GM18508 (cell line): ENCODE measurements around the gene ZNF804B.

Source experiments
- ATAC-seq: cut with Tn5 transposase; IDR thresholded peaks from one replicate; pipeline ENCODE4 v1.9.1; 2021; ENCODE audit warnings: moderate number of reproducible peaks; ENCODE audit not compliant: insufficient read depth, unreplicated experiment

Gene ZNF804B

DNA sequence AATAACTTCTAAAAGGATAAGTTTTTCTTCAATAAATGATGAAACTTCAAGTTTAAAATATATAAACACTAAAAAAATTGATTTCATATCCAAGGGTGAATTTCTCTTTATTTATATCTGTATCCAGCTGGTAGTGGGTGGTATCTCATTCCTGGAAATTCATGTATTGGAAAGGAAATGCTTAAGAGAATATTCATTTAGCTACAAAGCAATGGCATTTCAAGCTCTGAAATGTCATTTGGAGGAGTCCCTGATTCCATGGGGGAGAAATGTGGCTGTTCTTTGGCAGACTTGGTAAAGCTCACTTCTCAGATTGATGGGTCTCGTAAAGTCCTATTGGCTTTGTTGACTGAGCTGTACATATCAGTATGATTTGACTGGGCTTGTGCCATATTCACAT, 192.3 kb downstream of the ZNF804B start:
- no peak for ATAC-seq

GRCh38 chr7:88964418-88964817, 204.9 kb downstream of the ZNF804B start:
- ATAC-seq, result no peak

GRCh38 chr7:88965371-88965770, 205.9 kb downstream of the ZNF804B start:
- no peak for ATAC-seq

DNA sequence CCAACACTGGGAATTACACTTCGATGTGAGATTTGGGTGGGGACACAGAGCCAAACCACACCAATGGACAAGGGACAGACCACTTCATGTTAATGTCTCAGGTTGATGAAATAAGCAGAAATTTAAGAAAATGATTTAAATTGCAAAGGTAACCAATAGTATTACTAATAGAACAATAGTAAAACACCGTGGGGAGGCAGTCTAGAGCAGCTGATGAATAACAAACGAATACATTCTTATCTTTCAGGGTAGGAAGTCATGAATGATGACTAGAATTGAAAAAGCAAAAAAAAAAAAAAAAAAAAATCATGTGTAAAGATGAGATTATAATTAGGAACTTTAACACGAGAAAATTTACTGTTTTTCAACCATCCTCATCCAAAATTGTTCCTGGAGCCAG, 207.9 kb downstream of the ZNF804B start:
- ATAC-seq, result no peak

GRCh38 chr7:88969167-88969566, 209.7 kb downstream of the ZNF804B start:
- no peak for ATAC-seq

- no peak for ATAC-seq
Observed at GRCh38 chr7:88985295-88985694, 225.8 kb downstream of the ZNF804B start.

DNA sequence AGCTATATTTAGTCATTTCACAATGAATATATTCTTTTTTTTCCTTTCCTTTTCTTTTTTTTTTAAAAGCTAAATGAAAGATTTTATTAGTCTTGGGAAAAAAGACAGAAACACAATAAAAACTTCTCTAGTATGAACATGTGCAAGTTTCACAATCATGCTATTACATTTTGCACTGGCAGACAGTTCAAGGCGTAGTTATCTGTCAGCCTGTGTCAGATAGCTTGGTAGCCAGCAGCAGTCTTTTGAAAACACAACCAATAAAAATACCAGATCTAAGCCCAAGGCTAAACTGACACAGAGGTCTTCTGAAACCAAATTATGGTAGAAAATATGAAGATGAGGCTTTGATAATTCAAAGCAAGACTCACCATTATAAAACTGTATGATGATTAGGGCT, 241.8 kb downstream of the ZNF804B start:
- ATAC-seq, result no peak

- ATAC-seq, result peak; percentile 78
Observed at GRCh38 chr7:89002981-89003956, 243.8 kb downstream of the ZNF804B start.

GRCh38 chr7:89012016-89012415, 252.5 kb downstream of the ZNF804B start:
- ATAC-seq, result no peak

GRCh38 chr7:89017695-89018094, 258.2 kb downstream of the ZNF804B start:
- ATAC-seq, result no peak

DNA sequence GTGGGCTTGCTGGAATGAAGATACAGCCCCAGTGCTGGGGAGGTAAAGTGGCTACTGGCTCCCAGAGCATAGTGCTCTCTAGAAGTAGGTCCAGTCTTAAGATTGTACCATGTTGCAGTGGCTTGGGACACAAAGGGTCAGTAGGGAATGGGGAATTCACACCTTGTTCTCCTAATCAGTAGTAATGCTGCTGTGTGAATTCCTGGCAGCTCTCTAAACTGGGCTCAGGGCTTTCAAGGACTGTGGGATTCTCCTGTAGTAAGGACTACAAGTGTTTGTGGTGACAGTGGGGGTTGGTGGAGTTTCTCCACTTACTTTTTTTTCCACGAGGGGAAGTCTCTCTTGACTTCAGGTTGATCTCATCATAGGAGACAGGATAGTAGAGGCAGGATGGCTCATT, 262.2 kb downstream of the ZNF804B start:
- ATAC-seq, result no peak

- no peak for ATAC-seq
Observed at GRCh38 chr7:89023206-89023605, 263.7 kb downstream of the ZNF804B start.

GRCh38 chr7:89023877-89024276, 264.4 kb downstream of the ZNF804B start:
- ATAC-seq, result no peak

DNA sequence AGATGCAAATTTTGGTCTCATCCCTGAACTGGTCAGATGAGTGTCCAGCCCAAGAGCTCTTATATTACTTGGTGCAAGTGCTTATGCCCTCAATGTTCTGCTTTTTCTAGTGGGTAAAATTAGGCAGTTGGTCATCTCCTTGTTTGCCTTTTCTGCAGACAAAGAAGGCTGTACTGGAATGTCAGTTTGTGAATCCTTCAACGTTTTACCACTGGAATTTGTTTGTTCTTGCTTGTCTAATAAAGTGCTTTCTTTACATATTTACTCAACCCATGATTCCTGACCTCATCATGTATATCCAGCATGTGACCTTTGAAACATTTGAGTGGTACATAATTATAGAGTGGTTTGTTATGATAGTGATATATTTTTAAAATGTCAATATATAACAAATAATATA, 268.3 kb downstream of the ZNF804B start:
- ATAC-seq, result no peak

- ATAC-seq, result no peak
Observed at GRCh38 chr7:89028319-89028718, 268.8 kb downstream of the ZNF804B start.

DNA sequence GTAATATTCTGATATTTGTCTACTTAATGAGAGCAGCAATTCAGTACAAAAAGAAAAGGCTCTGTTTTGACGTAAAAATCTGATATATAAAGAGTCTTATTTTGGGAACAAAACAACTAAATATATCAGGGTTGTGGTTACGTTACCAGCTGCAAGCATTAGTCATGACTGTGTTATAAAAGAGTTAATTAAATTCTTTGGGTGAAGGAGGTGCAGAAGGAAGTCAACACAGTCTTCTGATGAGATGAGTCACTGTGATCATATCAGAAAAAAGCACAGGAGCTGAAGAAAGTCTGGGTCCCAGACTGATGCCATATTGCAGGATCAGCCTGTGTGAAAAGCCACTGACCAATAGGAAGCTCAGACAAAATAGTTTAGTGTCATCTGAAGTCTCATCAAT, 270.4 kb downstream of the ZNF804B start:
- ATAC-seq, result no peak

DNA sequence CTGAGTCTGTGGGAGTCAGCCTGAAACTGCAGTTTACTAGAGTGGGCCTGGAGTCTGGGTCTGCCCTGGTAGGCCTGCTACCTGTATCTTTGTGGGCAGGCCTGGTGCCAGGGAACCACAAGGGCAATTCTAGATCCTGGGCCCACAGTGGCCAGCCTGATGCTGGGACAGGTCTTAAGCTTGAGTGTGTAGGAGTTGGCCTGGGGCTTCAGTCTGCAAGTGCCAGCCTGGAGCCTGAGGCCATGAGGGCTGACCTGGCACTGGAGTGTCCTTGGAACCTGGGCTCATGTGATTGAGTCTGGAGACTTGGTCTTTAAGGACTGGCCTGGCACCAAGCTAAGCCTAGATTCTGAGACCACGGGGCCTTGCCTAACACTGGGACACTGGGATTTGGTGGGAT, 281.7 kb downstream of the ZNF804B start:
- no peak for ATAC-seq

GRCh38 chr7:89042940-89043339, 283.4 kb downstream of the ZNF804B start:
- ATAC-seq, result no peak

GRCh38 chr7:89049043-89049442, 289.5 kb downstream of the ZNF804B start:
- no peak for ATAC-seq

- no peak for ATAC-seq
Observed at GRCh38 chr7:89053130-89053529, 293.6 kb downstream of the ZNF804B start.

DNA sequence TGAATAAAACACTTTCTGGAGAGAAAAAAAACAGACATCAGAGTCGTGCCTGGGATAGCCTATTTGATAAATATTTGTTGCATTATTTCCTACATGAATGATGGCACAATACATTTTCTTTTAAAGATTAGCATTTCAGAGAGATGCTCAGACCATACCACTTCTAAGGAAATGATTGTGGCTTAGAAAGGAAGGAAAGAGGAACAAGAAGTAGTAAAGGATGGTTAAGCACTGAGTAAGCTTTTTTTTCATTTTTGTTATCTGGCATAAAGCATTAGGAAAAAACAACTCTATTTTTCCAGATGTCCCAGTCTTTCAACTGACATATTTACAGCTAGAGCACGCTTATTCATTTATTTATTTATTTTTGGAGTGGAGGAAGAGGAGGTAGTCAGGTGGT, 294.9 kb downstream of the ZNF804B start:
- ATAC-seq, result no peak

DNA sequence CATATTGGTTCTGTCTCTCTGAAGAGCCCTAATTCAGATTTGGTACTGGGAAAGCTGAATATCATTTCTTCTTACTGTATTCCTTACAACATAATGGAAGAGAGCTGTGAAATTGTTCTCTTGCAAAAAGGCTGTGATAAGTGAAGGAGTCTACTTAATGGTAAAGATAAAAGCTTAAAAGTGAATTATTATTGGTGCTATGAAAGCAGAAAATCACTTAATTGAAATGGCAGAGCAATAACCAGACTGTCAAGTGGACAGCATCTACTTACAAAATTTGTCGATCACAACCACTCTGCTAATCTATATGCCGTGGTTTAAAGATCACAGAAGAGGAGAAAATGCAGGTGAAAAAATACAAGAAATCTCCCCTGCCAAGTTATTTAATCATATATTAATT, 300.7 kb downstream of the ZNF804B start:
- no peak for ATAC-seq
